ENCODE results near the gene TARDBP.
"Not testable (repeated sequence)": the region's sequence is repeated elsewhere in the genome, so short reads cannot be mapped to it uniquely, and the experiment has no call there.

The TARDBP gene

GRCh38 chr1:11042995-11043874 is 30.8 kb downstream of the TARDBP start:
- no peak for DNase-seq (ENCODE audit: low spot score)

GRCh38 chr1:11044086-11044848 is 31.8 kb downstream of the TARDBP start:
- DNase-seq (ENCODE audit: low spot score), result no peak

GRCh38 chr1:11044849-11045427 is 32.5 kb downstream of the TARDBP start:
- no peak for DNase-seq (ENCODE audit: low spot score)

- DNase-seq (ENCODE audit: low spot score), result no peak
These were observed 33.2 kb downstream of the TARDBP start for GRCh38 chr1:11045428-11046269.

GRCh38 chr1:11046270-11046566 is 33.8 kb downstream of the TARDBP start:
- no peak for DNase-seq (ENCODE audit: low spot score)

GRCh38 chr1:11046625-11047365 is 34.3 kb downstream of the TARDBP start, which contains the start of gene MASP2:
Gene MASP2 (minus strand): TSS chr1:11047239. CDS start chr1:11047207, 32 bp downstream.
- DNase-seq (ENCODE audit: low spot score), result no peak

- not testable (repeated sequence) for DNase-seq (ENCODE audit: low spot score)
These were observed 38.7 kb downstream of the TARDBP start for GRCh38 chr1:11051121-11051520.

- no peak for DNase-seq (ENCODE audit: low spot score)
These were observed 39.5 kb downstream of the TARDBP start for GRCh38 chr1:11051781-11052511.

GRCh38 chr1:11052839-11053757 is 40.6 kb downstream of the TARDBP start:
- no peak for DNase-seq (ENCODE audit: low spot score)

GRCh38 chr1:11053758-11054137 is 41.3 kb downstream of the TARDBP start:
- no peak for DNase-seq (ENCODE audit: low spot score)

- no peak for DNase-seq (ENCODE audit: low spot score)
These were observed 41.7 kb downstream of the TARDBP start for GRCh38 chr1:11054181-11054580.

GRCh38 chr1:11054666-11055065 is 42.2 kb downstream of the TARDBP start:
- no peak for DNase-seq (ENCODE audit: low spot score)

GRCh38 chr1:11055676-11056075 is 43.2 kb downstream of the TARDBP start:
- DNase-seq (ENCODE audit: low spot score), result no peak

GRCh38 chr1:11056504-11056903 is 44.0 kb downstream of the TARDBP start:
- no peak for DNase-seq (ENCODE audit: low spot score)

GRCh38 chr1:11057477-11057876 is 45.0 kb downstream of the TARDBP start:
- DNase-seq (ENCODE audit: low spot score), result no peak

- DNase-seq (ENCODE audit: low spot score), result no peak
These were observed 45.6 kb downstream of the TARDBP start for GRCh38 chr1:11058026-11058425.

GRCh38 chr1:11058595-11059154 is 46.2 kb downstream of the TARDBP start:
- DNase-seq (ENCODE audit: low spot score), result no peak

GRCh38 chr1:11059155-11059967 is 46.9 kb downstream of the TARDBP start:
- DNase-seq (ENCODE audit: low spot score), result no peak

All from globus pallidus (tissue), 1 donor.